GM13977 (cell line): ENCODE measurements around the gene NTS.

ENCODE experiments used
- DNase-seq: peaks from one replicate; pipeline ENCODE4 v3.0.0; 2012; ENCODE audit warnings: low spot score
- CTCF ChIP-seq: IDR thresholded peaks from 2 replicates; pipeline ENCODE4 v1.5.1; 2012; ENCODE audit warnings: mild to moderate bottlenecking, control low read depth; ENCODE audit not compliant: insufficient read depth; ENCODE audit errors: extremely low read depth, missing control alignments
- in situ Hi-C: fragments of 300-500 bp; cut with MboI; formaldehyde crosslinking; loops from one replicate; pipeline ENCODE4 v1.12.0; 2022; ENCODE audit warnings: low sequenced_read_pairs, low pct_unique_long_range_greater_than_20kb, mixed read lengths, inconsistent platforms; ENCODE audit not compliant: unreplicated experiment

Gene NTS

GRCh38 chr12:85834378-85834777, 39.7 kb upstream of the NTS start:
- no peak for TF ChIP-seq CTCF
- DNase-seq: no peak
- in situ Hi-C loops: no loop called here

GRCh38 chr12:85835426-85836196, 38.5 kb upstream of the NTS start:
- DNase-seq: no peak
- in situ Hi-C loops: no loop called here
- no peak for TF ChIP-seq CTCF

GRCh38 chr12:85836197-85837090, 37.7 kb upstream of the NTS start, which contains the start of gene RASSF9:
RASSF9 (minus strand) TSS chr12:85836409; CDS start chr12:85836201, 208 bp downstream.
- DNase-seq: no peak
- no peak for TF ChIP-seq CTCF
- in situ Hi-C loops: no loop called here

- TF ChIP-seq CTCF: no peak
- in situ Hi-C loops: no loop called here
- DNase-seq: no peak
These were observed 30.3 kb upstream of the NTS start for GRCh38 chr12:85843606-85844310.

- in situ Hi-C loops: no loop called here
- DNase-seq: no peak
- no peak for TF ChIP-seq CTCF
These were observed 24.8 kb upstream of the NTS start for GRCh38 chr12:85849344-85849743.

DNA sequence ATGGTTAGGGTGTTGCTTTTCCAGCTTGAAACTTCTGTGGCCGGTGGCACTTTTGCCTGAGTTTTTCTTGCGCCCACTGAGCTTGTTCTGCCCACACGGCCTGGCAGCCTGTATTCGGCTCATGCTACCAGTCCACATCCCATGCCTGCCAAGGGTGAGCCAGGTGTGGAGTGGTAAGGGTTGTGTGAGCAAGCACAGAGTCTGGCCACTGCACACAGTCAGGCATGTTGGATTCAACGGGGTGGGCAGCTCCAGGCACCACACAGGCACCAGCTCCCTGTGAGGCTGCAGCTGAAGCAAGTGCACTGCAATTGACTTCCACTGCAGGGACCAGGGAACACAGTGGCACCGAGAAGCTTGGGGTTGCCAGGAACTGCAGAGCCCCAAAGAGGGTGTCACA, 18.8 kb upstream of the NTS start:
- in situ Hi-C loops: loop anchor here (25.0 kb wide), 1 partner anchor 268 kb away; no protein-coding TSS in a partner anchor

More for the DNA sequence above, 18.8 kb upstream of the NTS start:
- DNase-seq: no peak
- TF ChIP-seq CTCF: no peak
